ENCODE measurements around the gene SLC38A10. TPM values are rescaled to one million over a fixed set of nuclear protein-coding genes. Genes with fewer than 3 reads are reported as not detected.

The SLC38A10 gene
- total and polyA plus RNA-seq, 8 donors, result 72.8 to 190 (median 96.9) TPM

DNA sequence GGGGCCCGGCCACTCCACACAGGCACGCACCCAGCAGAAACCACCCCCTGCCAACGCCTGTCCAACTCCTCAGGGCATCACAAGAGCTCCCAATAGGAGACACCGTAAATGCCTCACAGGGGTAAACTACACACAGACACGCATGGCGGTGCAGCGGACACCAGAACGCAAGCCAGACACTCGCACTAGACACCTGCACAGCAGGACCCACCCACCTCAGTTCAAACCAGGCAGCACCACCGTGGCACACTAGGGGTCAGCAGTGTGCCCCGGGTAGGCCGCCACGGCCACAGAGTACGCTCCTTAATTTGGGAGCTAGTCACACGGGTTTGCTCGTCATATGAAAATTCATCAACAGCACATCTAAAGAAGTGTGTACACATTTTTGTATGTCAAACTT lies 3.4 kb downstream of the SLC38A10 start:
- Histone ChIP-seq H3K27me3 (no peaks in the 10 kb centered on the region), H3K36me3 (peaks cover 0 to 15% (median 9%) of the 10 kb centered on the region in 3 donors), H3K4me3 (peak overlapping the region in 1 of 4 donors; percentile 22), H3K4me1 (peaks cover 0 to 15% (median 0%) of the 10 kb centered on the region in 3 donors), H3K27ac (no peak overlapping the region), H3K9me3 (no peaks in the 10 kb centered on the region)
- ATAC-seq (peak; percentile 27 to 72 (median 62)), FAIRE-seq (no peak), DNase-seq (peak; percentile 73 to 91 (median 82))
- TF ChIP-seq, protein P1, sequence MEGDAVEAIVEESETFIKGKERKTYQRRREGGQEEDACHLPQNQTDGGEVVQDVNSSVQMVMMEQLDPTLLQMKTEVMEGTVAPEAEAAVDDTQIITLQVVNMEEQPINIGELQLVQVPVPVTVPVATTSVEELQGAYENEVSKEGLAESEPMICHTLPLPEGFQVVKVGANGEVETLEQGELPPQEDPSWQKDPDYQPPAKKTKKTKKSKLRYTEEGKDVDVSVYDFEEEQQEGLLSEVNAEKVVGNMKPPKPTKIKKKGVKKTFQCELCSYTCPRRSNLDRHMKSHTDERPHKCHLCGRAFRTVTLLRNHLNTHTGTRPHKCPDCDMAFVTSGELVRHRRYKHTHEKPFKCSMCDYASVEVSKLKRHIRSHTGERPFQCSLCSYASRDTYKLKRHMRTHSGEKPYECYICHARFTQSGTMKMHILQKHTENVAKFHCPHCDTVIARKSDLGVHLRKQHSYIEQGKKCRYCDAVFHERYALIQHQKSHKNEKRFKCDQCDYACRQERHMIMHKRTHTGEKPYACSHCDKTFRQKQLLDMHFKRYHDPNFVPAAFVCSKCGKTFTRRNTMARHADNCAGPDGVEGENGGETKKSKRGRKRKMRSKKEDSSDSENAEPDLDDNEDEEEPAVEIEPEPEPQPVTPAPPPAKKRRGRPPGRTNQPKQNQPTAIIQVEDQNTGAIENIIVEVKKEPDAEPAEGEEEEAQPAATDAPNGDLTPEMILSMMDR (IDR thresholded peaks at IDR 0.05), result peak; percentile 55 to 82 (median 73)
- WGBS, 2 donors, result 11 to 12% methylated on average over 16 of the region's 16 CpGs
- intact Hi-C loops (cut with DNase I), result loop anchor here in 2 of 3 donors (5.0 to 10.0 kb wide), 2 partner anchors 103 to 191 kb away; partner anchors contain the start of gene BAHCC1 (in 1 of the 2)

DNA sequence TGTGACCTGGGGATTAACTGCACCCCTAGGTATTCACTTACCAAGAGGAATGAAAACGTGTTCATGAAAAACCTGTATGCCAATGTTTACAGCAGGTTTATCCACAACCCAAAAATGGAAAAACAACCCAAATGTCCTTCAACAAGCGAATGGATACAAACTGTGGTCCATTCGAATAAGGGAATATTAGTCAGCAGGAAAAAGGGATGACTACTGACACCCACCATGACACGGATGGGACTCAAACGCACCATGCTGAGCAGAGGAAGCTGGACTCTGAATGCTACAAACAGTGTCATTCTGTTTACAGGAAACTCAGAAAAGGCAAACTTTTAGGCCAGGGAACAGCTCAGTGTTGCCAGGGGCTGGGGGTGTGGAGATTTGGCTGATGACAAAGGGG lies 4.9 kb downstream of the SLC38A10 start:
- intact Hi-C loops (cut with DNase I), result loop anchor here in 2 of 3 donors (5.0 to 10.0 kb wide), 2 partner anchors 105 to 192 kb away; partner anchors contain the start of gene BAHCC1 (in 1 of the 2)

DNA sequence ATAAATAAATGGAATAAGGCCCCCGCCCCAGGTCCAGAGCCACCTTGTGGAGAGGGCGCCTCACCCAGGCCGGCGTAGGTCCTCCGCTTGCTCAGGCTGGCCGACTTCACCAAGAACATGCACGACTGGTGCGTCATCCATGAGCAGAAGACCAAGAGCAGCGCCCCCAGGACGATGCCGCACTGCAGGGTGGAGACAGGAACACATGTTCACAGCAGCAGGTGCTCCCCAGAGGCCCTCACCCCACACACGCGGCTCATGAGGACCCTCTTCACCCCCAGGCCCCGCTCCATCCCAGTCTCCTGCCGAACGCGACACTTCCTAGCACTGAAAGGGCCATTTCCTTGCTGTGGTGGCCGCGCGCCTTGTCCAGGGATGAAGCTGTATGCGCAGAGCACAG lies 5.5 kb downstream of the SLC38A10 start:
- no peak for ATAC-seq
- FAIRE-seq, result no peak
- peaks cover 0 to 15% (median 0%) of the 10 kb centered on the region in 3 donors for H3K4me1 ChIP-seq

More for the DNA sequence above, 4.9 kb downstream of the SLC38A10 start:
- H3K27me3 ChIP-seq, result no peaks in the 10 kb centered on the region
- H3K9me3 ChIP-seq, result no peaks in the 10 kb centered on the region
- H3K27ac ChIP-seq, result no peak overlapping the region
- peaks cover 0 to 15% (median 9%) of the 10 kb centered on the region in 3 donors for H3K36me3 ChIP-seq
- FAIRE-seq (no peak), DNase-seq (no peak), ATAC-seq (no peak)
- peaks cover 0 to 15% (median 0%) of the 10 kb centered on the region in 3 donors for H3K4me1 ChIP-seq
- WGBS, 2 donors, result 90 to 93% methylated on average over 5 of the region's 5 CpGs
- no peak overlapping the region for H3K4me3 ChIP-seq
- TF ChIP-seq, protein P1 (IDR thresholded peaks at IDR 0.05), result no peak

GRCh38 chr17:81288715-81289114 lies 6.4 kb downstream of the SLC38A10 start:
- H3K4me1 ChIP-seq, result peaks cover 0 to 15% (median 0%) of the 10 kb centered on the region in 3 donors
- WGBS, 2 donors, result 85 to 90% methylated on average over 8 of the region's 8 CpGs
- peaks cover 0 to 19% (median 9%) of the 10 kb centered on the region in 3 donors for H3K36me3 ChIP-seq
- H3K9me3 ChIP-seq, result no peaks in the 10 kb centered on the region
- intact Hi-C loops (cut with DNase I), result no loop called here
- ATAC-seq (no peak), DNase-seq (peak in 2 of 6 donors; percentile 17 to 34), FAIRE-seq (no peak)
- no peak overlapping the region for H3K27ac ChIP-seq
- TF ChIP-seq, protein P1 (IDR thresholded peaks at IDR 0.05), result no peak
- H3K27me3 ChIP-seq, result no peaks in the 10 kb centered on the region
- H3K4me3 ChIP-seq, result no peak overlapping the region

More for the DNA sequence above, 5.5 kb downstream of the SLC38A10 start:
- Histone ChIP-seq H3K36me3 (peaks cover 0 to 17% (median 9%) of the 10 kb centered on the region in 3 donors), H3K27me3 (no peaks in the 10 kb centered on the region), H3K9me3 (no peaks in the 10 kb centered on the region), H3K4me3 (no peak overlapping the region), H3K27ac (no peak overlapping the region)
- 92 to 95% methylated on average over 21 of the region's 21 CpGs for WGBS, 2 donors
- TF ChIP-seq, protein P1 (IDR thresholded peaks at IDR 0.05), result no peak
- intact Hi-C loops (cut with DNase I), result loop anchor here in 2 of 3 donors (5.0 to 10.0 kb wide), 2 partner anchors 105 to 193 kb away; partner anchors contain the start of gene BAHCC1 (in 1 of the 2)
- DNase-seq, result peak in 2 of 6 donors; percentile 26 to 64
